GM12878 (cell line): ENCODE measurements around the gene ALOXE3. TPM values are rescaled to one million over a fixed set of nuclear protein-coding genes. Genes with fewer than 3 reads are reported as not detected.

Source experiments
- ATAC-seq: fragments of 200-7000 bp; cut with Tn5 transposase; 3 replicates; pipeline ENCODE4 v1.9.1; 2020; ENCODE audit warnings: mild to moderate bottlenecking, moderate library complexity
- BruUV-seq: library from RNA; stranded (reverse); fragments of 400-500 nt; replicated peaks from 2 replicates; lab custom pipeline; 2021; lab: Mats Ljungman, UMichigan
- CTCF ChIA-PET: fragments of 300-600 bp; sonication (Branson Sonifier 250); formaldehyde crosslinking; extraction: SDS; loops from one replicate; lab custom pipeline; 2021; ENCODE audit warnings: inconsistent platforms; lab: Yijun Ruan, JAX
- POLR2A ChIA-PET: fragments of 350-600 bp; formaldehyde crosslinking; extraction: SDS; loops from one replicate; lab custom pipeline; 2021; ENCODE audit warnings: inconsistent platforms; lab: Charles Lee
- RAD21 ChIA-PET: fragments of 300-600 bp; sonication (Branson Sonifier 250); formaldehyde crosslinking; loops from one replicate; lab custom pipeline; 2023; ENCODE audit warnings: antibody characterized with exemption; ENCODE audit not compliant: unreplicated experiment; lab: Charles Lee
- SMC1A ChIA-PET: fragments of 300-600 bp; sonication (Branson Sonifier 250); formaldehyde crosslinking; loops from one replicate; lab custom pipeline; 2023; ENCODE audit not compliant: unreplicated experiment, uncharacterized antibody; lab: Charles Lee
- DNase-seq: peaks from one replicate; pipeline ENCODE4 v3.0.0-alpha.2; 2011; ENCODE audit warnings: low read depth, low spot score
- FAIRE-seq: peaks from 3 replicates; lab custom pipeline; 2011; peaks lifted over from hg19 to GRCh38; lab: Jason Lieb, UNC
- H2AFZ ChIP-seq: 2 replicates; pipeline ENCODE4 v1.6.0; 2011; ENCODE audit warnings: low read depth, low read length, control low read depth; ENCODE audit not compliant: control insufficient read depth
- H3K27ac ChIP-seq: 2 replicates; pipeline ENCODE4 v1.5.1; 2011; ENCODE audit warnings: control low read depth; ENCODE audit not compliant: control insufficient read depth, insufficient read depth
- H3K27me3 ChIP-seq, 2 experiments: replicated peaks in 1 of 2; 2 replicates each; pipeline versions ENCODE4 v1.6.0 to v1.6.1; 2011; ENCODE audit warnings: low read length in 1 of 2; ENCODE audit not compliant: control insufficient read depth in 2 of 2, insufficient read depth in 2 of 2
- H3K36me3 ChIP-seq, 2 experiments: 2 replicates each; pipeline ENCODE4 v1.5.1; 2011; ENCODE audit warnings: low read length in 1 of 2; ENCODE audit not compliant: control insufficient read depth in 2 of 2, insufficient read depth in 2 of 2
- H3K4me1 ChIP-seq: 2 replicates; pipeline ENCODE4 v1.6.1; 2011; ENCODE audit warnings: mild to moderate bottlenecking, low read length, moderate library complexity, mixed read lengths; ENCODE audit not compliant: control insufficient read depth, insufficient read depth
- H3K4me2 ChIP-seq: 2 replicates; pipeline ENCODE4 v1.6.0; 2011; ENCODE audit warnings: control low read depth; ENCODE audit not compliant: control insufficient read depth, insufficient read depth
- H3K4me3 ChIP-seq: fragments of 200-600 bp; sonication (generic); 2 replicates; pipeline ENCODE4 v1.5.1; 2016
- H3K79me2 ChIP-seq: 2 replicates; pipeline ENCODE4 v1.6.0; 2011; ENCODE audit warnings: low read length; ENCODE audit not compliant: control insufficient read depth, insufficient read depth
- H3K9ac ChIP-seq: 2 replicates; pipeline ENCODE4 v1.8.0; 2011; ENCODE audit warnings: low read length, control low read depth, mixed read lengths; ENCODE audit not compliant: control insufficient read depth, insufficient read depth
- H3K9me3 ChIP-seq: replicated peaks from 3 replicates; pipeline ENCODE4 v1.5.1; 2011; ENCODE audit warnings: mild to moderate bottlenecking, low read length; ENCODE audit not compliant: control insufficient read depth, insufficient read depth
- H4K20me1 ChIP-seq: 2 replicates; pipeline ENCODE4 v1.6.0; 2011; ENCODE audit not compliant: control insufficient read depth, insufficient read depth
- ASH2L ChIP-seq: fragments of 300-600, 200-600 bp; sonication (generic); IDR thresholded peaks from 2 replicates; pipeline ENCODE4 v1.6.1; 2017; ENCODE audit warnings: low read depth, mild to moderate bottlenecking, borderline replicate concordance
- CBFB ChIP-seq: IDR thresholded peaks from 2 replicates; pipeline ENCODE4 v1.6.1; 2016; ENCODE audit warnings: antibody characterized with exemption, low read depth
- EZH2 ChIP-seq: IDR thresholded peaks from 2 replicates; pipeline ENCODE4 v1.6.1; 2012; ENCODE audit warnings: low read depth, mild to moderate bottlenecking, control low read depth, inconsistent platforms, low read length, borderline replicate concordance; ENCODE audit not compliant: control insufficient read depth
- FOS ChIP-seq: IDR thresholded peaks from 3 replicates; pipeline ENCODE4 v1.6.1; 2011; ENCODE audit warnings: borderline replicate concordance; ENCODE audit not compliant: insufficient read length; ENCODE audit errors: extremely low read depth
- HDGF ChIP-seq: fragments of 450-650 bp; IDR thresholded peaks from 2 replicates; pipeline ENCODE4 v1.6.1; 2016; ENCODE audit warnings: antibody characterized with exemption
- MXI1 ChIP-seq: fragments of 150-350 bp; IDR thresholded peaks from 2 replicates; pipeline ENCODE4 v1.6.1; 2011; ENCODE audit warnings: low read depth, mild to moderate bottlenecking, inconsistent platforms, low read length, improper control_type of control experiment
- NKRF ChIP-seq: fragments of 450-650 bp; conservative IDR thresholded peaks from 2 replicates; pipeline ENCODE4 v1.6.1; 2017; ENCODE audit warnings: mild to moderate bottlenecking, moderate library complexity
- NR2C1 ChIP-seq: fragments of 450-650 bp; IDR thresholded peaks from 2 replicates; pipeline ENCODE4 v1.6.1; 2017; ENCODE audit warnings: antibody characterized with exemption, mild to moderate bottlenecking, moderate library complexity
- PAX5 ChIP-seq: IDR thresholded peaks from 2 replicates; pipeline ENCODE4 v1.6.1; 2011; ENCODE audit warnings: low read depth, low read length, borderline replicate concordance
- RUNX3 ChIP-seq: IDR thresholded peaks from 2 replicates; pipeline ENCODE4 v1.6.1; 2012; ENCODE audit warnings: low read length, inconsistent platforms
- SMAD1 ChIP-seq: fragments of 450-650 bp; IDR thresholded peaks from 2 replicates; pipeline ENCODE4 v1.6.1; 2018; ENCODE audit warnings: mild to moderate bottlenecking, low read depth; ENCODE audit not compliant: partially characterized antibody
- TAF1 ChIP-seq: IDR thresholded peaks from 2 replicates; pipeline ENCODE4 v1.6.1; 2011; ENCODE audit warnings: mild to moderate bottlenecking, low read depth, low read length, borderline replicate concordance
- WGBS: methylation state at CpG from one replicate; pipeline ENCODE4 v1.1.6; 2016; ENCODE audit warnings: low lambda C conversion rate; ENCODE audit not compliant: insufficient replicate concordance, insufficient coverage; ENCODE audit errors: missing lambda C conversion rate; 5-methylcytosine and 5-hydroxymethylcytosine counted together
- in situ Hi-C: fragments of 300-500 bp; cut with MboI; formaldehyde crosslinking; loops from 9 replicates; pipeline ENCODE4 v1.14.3; 2018; ENCODE audit warnings: mixed read lengths
- intact Hi-C: fragments of 100-400 bp; cut with micrococcal nuclease; formaldehyde crosslinking; loops from one replicate; pipeline ENCODE4 v1.14.2; 2022; ENCODE audit not compliant: unreplicated experiment
- polyA plus RNA-seq, 11 experiments: library from polyadenylated mRNA; depleted of rRNA in 4 of 11; unstranded in 6 of 11; stranded (reverse) in 5 of 11; fragments of >200 nt; fragmentation: Nextera tagmentation in 4 of 11; fragmentation: Illumina TruSeq in 1 of 11; extraction: Ambion mirVana in 4 of 11; extraction: Trizol in 1 of 11; gene quantifications; 1 replicate in 1 of 11; 2 replicates in 10 of 11; pipeline versions ENCODE4 v1.2.1 to v1.2.3, GENCODE V29; 2011 to 2016; ENCODE audit warnings: inconsistent platforms in 2 of 11, missing spikeins in 2 of 11, low read depth in 1 of 11
- total RNA-seq, 4 experiments: library from RNA; depleted of rRNA in 3 of 4; stranded (reverse); fragments of >200 nt in 3 of 4; fragmentation: Illumina TruSeq in 1 of 4; extraction: Trizol in 1 of 4; gene quantifications; 2 replicates each; pipeline versions ENCODE4 v1.2.1 to v1.2.3, GENCODE V29; 2013 to 2021
- TF ChIP-seq, protein P1 (sequence below): fragments of 450-650 bp; IDR thresholded peaks from 2 replicates; pipeline ENCODE4 v1.6.1; 2017; ENCODE audit warnings: mild to moderate bottlenecking

The ALOXE3 gene
- total and polyA plus RNA-seq, 10 of the 15 experiments (the other 5 are each of a cell fraction or from before 2014, with no cell fraction given), result 0.04 TPM; not detected in 9

DNA sequence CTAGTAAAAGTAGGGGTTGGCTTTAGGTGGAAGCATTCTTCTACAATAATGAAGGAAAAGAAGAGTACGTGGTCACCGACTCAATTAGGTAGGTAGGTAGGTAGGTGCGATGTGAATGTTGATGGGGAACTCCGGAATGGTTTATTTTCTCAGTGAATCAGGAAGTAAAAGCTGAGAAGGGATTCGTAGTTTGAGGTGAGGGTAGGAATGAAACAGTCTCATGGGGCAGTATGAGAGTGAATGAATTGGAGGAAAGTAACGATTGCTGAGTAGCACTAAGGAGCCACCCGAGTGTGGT lies 20.0 kb upstream of the ALOXE3 start (continued):
- TF ChIP-seq, protein P1, sequence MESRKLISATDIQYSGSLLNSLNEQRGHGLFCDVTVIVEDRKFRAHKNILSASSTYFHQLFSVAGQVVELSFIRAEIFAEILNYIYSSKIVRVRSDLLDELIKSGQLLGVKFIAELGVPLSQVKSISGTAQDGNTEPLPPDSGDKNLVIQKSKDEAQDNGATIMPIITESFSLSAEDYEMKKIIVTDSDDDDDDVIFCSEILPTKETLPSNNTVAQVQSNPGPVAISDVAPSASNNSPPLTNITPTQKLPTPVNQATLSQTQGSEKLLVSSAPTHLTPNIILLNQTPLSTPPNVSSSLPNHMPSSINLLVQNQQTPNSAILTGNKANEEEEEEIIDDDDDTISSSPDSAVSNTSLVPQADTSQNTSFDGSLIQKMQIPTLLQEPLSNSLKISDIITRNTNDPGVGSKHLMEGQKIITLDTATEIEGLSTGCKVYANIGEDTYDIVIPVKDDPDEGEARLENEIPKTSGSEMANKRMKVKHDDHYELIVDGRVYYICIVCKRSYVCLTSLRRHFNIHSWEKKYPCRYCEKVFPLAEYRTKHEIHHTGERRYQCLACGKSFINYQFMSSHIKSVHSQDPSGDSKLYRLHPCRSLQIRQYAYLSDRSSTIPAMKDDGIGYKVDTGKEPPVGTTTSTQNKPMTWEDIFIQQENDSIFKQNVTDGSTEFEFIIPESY, result peak; percentile 7; the same call in 1 of the 2 replicates
- 0 out of 2 replicates have a peak, but pooled peaks have one; percentile 3 for TF ChIP-seq TAF1
- TF ChIP-seq HDGF, result 0 out of 2 replicates have a peak, but pooled peaks have one; percentile 20
- TF ChIP-seq SMAD1, result peak; percentile 60
- TF ChIP-seq, all 136 proteins: peak for 12

- POLR2A ChIA-PET, result interaction anchor here (0.6 to 5.0 kb wide), 14 partner anchors 11 to 110 kb away, joined by 3 to 37 read pairs (median 8); partner anchors contain the start of genes ALOXE3, CTC1 and HES7
- in situ Hi-C loops (no loop called here), intact Hi-C loops (loop anchor here (1.0 to 5.0 kb wide), 6 partner anchors 12 to 164 kb away; no protein-coding TSS in a partner anchor)
- CTCF ChIA-PET, result interaction anchor here (0.8 to 5.4 kb wide), 24 partner anchors 9 to 205 kb away, joined by 3 to 40 read pairs (median 8); partner anchors contain the start of genes ALOXE3, AURKB, HES7 and PER1
- peak; percentile 6 for ATAC-seq
- SMC1A ChIA-PET, result interaction anchor here (0.8 to 4.4 kb wide), 19 partner anchors 11 to 163 kb away, joined by 3 to 42 read pairs (median 4); partner anchors contain the start of genes ALOXE3, HES7 and VAMP2
- H3K4me2 ChIP-seq, result peak overlapping the region; percentile 88
- peaks cover 7% of the 10 kb centered on the region for H3K4me1 ChIP-seq
- BruUV-seq, result no TSS peak
- peak overlapping the region; percentile 69 for H3K4me3 ChIP-seq
- DNase-seq, result no peak
- H3K27me3 ChIP-seq, result no peaks in the 10 kb centered on the region
- FAIRE-seq, result no peak
- WGBS, result 32% methylated on average over 21 of the region's 21 CpGs
- no peaks in the 10 kb centered on the region for H4K20me1 ChIP-seq
- H3K36me3 ChIP-seq, result peaks cover 3 to 8% of the 10 kb centered on the region in 2 experiments
- H3K79me2 ChIP-seq, result no peaks in the 10 kb centered on the region
- TF ChIP-seq ASH2L, result no peak
- no peak for TF ChIP-seq CBFB
- TF ChIP-seq FOS, result no peak
- TF ChIP-seq RUNX3, result 0 out of 2 replicates have a peak, but pooled peaks have one; percentile 6
- 0 out of 2 replicates have a peak, but pooled peaks have one; percentile 21 for TF ChIP-seq MXI1
- no peak for TF ChIP-seq NR2C1
- TF ChIP-seq PAX5, result 0 out of 2 replicates have a peak, but pooled peaks have one; percentile 23
- TF ChIP-seq NKRF, result no peak
- TF ChIP-seq, protein P1, result no peak
- TF ChIP-seq EZH2, result no peak
- H2AFZ ChIP-seq, result peak overlapping the region; percentile 91
- RAD21 ChIA-PET, result interaction anchor here (0.7 to 4.0 kb wide), 16 partner anchors 11 to 163 kb away, joined by 3 to 33 read pairs (median 5); partner anchors contain the start of genes AURKB, BORCS6, HES7 and PER1
- peak overlapping the region; percentile 97 for H3K27ac ChIP-seq
- peak overlapping the region; percentile 79 for H3K9ac ChIP-seq
- no peaks in the 10 kb centered on the region for H3K9me3 ChIP-seq
These were observed 19.5 kb upstream of the ALOXE3 start for GRCh38 chr17:8137645-8138373.
